HG03378 (cell line): Measurements from ENCODE around the gene CR1.
A peak's percentile ranks its signal among the peaks of the same experiment; 100 is the strongest.
"Not testable (repeated sequence)": the region's sequence is repeated elsewhere in the genome, so short reads cannot be mapped to it uniquely, and the experiment has no call there.

ENCODE experiments used
- ATAC-seq: cut with Tn5 transposase; IDR thresholded peaks from one replicate; pipeline ENCODE4 v1.9.1; 2021; ENCODE audit warnings: mild to moderate bottlenecking, moderate library complexity; ENCODE audit not compliant: unreplicated experiment

The CR1 gene

DNA sequence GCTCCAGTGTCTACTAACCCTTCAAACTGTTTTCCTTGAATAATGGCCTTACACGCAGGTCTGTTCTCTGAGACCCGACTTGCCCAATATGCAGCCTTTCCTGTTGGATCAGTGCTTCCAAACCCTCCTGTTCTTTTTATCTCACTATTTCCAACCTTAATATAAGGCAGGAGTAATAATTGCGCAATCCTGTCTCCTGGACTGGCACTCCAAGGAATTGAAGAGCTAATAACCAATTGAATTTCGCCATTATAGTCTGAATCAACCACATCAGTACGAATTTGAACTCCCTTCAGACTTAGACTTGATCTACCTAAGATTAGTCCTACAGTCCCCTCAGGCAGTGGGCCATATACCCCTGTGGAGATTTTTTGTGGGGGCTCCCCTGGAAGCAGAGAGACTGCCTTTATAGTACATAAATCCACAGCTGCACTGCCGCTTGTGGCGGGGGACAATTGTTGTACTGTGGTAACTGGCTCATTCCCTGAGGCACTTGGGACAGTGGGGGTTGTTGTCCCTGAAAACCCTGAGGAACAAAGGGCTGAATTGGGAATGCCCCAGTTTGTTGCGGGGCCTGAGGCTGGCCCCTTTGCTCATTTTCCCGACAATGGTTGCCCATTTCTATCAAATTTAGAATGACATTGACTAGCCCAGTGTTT lies 142.7 kb downstream of the CR1 start:
- ATAC-seq: not testable (repeated sequence)

DNA sequence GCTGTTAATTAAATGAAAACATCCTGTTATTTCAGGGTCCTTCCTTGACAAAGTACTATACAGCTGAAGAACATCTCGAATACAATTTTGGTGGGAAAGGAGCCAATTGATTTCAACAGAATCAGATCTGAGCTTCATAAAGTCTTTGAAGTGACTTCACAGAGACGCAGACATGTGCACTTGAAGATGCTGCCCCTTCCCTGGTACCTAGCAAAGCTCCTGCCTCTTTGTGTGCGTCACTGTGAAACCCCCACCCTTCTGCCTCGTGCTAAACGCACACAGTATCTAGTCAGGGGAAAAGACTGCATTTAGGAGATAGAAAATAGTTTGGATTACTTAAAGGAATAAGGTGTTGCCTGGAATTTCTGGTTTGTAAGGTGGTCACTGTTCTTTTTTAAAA lies 143.4 kb downstream of the CR1 start:
- ATAC-seq: not testable (repeated sequence)

DNA sequence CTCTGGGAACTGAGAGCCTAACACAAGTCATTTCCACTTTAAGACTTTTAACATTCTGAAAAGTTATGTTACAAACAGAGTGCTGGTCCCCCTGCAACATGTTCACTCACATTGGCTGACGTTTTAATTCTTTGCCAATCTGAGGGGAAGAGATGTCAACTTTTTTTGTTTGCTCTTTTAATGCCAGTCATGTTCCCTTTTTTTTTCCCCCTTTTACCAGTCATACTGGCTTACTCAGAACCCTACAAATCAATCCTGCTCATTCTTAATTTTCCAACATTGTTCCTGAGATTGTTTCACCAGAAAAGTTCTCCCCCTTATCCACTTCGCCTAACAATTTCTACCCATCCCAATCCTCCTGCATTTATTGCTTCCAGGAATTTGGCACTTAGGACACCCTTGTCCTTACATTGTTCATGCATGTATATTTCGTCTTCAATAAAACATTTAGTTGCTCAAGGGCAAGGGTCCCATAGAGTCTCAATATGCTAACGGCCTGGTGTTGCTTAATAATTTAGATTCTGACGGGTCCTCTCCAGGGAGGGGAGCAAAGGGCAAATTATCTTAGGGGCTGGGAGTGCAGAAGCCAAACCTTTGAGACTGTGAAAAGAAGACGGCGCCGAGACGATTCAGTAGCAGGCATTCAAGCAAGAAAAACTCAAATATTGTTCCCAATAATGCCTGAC lies 148.4 kb downstream of the CR1 start:
- ATAC-seq: no peak

DNA sequence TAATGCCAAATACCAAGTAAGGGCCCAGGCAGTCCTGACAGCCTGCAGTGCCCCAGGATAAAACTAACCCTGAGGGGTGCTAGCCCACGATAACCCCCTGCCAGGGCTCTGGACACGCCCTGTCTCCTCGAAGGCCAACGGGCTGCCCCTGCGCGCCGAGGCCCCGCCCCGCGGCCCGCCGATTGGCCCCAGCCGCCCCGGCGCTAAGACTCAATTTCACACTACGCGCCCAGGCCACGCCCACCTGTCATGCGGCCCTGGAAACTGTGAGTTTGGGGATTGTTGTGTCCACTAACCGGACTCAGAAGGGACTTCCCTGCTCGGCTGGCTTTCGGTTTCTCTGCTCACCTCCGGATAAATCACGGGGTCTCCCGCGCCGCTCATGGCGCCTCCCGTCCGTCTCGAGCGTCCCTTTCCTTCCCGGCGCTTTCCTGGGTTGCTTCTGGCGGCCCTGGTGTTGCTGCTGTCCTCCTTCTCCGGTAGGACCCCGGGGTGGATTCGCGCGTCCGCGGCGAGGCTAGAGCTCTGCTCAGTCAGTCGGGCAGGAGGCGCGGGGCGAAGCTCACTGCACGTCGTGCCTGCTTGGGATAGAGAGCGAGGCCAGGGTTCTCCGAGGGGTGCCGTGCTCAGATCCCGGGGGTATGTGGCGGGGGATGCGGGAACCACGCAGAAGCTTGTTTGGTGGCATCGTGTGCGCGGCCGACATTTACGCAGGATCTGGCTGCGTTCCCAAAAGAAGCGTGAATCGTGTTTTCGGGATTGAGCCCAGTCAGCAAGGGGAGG lies 149.1 kb downstream of the CR1 start, which contains the start of gene CR1L:
Gene CR1L, plus strand, starts transcription at position 282 of the 783 bp plus-strand sequence. Its CDS starts 101 bp downstream, at position 383.
- ATAC-seq: peak; percentile 70

DNA sequence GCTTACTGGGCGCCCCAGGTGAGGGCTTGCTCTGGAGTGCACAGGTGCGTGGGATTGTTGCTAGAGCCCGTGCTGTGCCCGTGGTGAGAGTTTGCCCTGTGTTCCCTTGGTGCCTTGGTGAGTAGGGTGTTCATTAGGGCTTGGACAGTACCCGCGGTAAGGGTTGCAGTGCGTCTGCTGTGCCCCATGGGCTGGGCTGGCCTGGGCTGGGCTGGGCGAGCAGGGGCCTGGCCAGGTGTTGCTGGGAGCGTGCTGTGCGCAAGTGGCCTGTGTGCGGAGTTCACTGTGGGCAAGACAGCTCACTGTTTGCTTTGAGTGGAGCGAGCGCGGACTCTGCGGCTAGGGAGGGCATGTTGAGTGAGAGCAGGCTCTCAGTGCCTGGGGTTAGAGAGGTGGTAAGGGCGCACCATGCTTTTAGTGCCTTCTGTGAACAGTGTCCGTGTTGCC lies 149.7 kb downstream of the CR1 start:
- ATAC-seq: no peak

DNA sequence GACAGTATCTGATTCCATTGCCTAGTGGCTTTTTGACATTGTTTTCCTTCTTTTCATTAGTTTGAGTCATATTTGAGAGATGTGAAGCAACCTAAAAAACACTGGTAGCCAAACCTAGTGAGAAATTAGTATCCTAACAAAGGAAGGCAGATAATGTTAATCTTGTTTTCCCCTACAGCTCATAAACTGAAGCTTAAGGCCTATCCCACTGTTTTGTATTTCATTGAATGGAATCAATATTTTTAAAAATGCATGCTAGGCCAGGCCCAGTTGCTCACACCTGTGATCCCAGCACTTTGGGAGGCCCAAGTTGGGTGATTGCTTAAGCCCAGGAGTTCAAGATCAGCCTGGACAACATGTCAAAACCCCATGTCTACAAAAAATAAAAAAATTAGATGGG lies 150.2 kb downstream of the CR1 start:
- no peak for ATAC-seq

DNA sequence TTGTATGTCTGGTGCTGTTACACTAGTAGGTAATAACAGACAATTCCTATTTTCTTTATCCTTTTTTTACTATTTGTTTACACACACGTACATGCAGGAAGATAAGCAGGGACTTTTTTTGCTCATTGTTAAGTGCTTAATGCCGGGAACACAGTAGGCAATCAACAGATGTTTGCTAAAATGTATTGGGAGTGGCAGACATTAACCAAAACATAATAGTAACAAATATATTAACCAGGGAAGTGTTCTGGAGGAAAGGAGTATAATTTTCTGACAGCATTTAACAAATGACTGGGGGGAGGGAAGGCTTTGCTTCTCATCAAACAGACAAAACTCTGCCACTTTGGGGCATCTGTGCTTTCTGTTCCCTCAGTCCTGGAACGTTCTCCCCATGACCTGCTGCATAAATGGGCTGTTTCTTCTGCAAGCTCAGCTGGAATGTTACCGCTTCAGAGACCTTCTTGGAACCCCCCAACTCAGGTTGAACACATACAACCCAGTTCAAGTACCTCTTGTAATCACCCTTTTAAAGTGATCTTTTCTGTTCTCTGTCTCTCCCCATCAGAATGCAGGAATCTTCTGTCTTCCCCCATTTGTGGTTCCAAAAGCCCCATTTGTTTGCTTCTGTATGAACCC lies 151.1 kb downstream of the CR1 start:
- ATAC-seq: no peak

DNA sequence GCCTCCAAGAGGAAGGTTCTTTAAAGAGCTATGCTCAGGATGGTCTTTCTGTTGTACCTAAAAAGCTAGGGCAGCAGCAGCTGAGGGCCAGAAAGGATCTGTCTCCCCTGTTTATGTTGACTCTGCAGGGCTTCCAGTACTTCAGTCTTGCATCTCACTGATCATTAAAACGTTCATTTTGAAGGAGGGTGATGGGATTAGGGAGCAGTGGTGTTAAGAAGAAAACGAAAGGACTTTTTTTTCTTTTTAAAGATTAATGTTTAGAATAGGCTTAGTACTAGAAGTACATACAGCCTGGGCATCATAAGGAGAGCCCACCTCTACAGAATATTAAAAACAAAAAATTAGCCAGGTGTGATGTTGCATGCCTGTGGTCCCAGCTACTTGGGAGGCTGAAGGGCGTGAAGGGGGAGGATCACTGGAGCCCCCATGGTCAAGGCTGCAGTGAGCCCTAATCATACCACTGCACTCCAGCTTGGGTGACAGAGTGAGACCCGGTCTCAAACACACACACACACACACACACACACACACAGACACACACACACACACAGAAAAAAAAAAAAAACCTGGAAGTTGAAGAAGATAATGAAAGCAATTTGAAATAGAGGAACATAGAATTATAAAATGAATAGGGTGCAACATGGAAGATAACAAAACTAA lies 151.8 kb downstream of the CR1 start:
- ATAC-seq: no peak

DNA sequence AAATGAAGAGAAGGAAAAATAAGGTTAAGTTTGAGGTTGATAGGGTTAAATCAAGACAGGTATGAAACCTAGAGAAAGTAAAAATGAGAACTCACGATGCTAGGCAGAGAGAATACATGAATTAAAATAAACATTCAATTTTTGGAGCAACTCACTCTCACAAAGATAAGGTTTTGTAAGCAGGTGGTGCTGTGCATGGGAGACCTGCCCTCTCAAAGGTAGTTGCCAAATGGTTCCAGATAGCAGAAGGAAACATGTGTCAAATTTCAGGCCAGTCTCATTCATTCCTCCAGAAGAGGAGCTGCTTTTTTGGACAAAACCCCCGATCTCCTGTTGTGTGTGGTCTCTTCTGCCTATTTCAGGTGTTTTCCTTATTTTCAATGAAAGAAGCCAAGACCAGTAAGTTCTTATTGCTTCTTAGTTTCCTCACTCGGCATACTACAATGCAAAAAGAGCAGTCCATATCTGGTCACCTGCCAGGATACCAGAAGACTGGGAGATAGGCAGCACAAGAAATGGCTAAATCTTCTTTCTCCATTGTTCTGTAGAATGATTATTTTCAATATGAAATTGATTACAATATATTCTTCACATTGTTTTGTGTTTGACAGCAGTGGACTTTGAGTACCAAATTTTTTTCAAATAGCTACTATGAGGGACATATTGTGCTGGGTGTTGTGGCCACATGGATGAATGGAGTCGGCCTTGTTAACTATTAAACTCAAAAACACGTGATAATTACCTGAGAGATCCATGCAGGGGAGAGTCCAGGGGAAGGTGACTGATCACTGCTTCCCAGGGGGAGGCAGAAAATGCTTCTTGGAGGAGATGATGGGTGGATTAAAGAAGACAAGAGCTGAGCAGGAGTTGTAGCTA lies 152.6 kb downstream of the CR1 start:
- ATAC-seq: no peak

DNA sequence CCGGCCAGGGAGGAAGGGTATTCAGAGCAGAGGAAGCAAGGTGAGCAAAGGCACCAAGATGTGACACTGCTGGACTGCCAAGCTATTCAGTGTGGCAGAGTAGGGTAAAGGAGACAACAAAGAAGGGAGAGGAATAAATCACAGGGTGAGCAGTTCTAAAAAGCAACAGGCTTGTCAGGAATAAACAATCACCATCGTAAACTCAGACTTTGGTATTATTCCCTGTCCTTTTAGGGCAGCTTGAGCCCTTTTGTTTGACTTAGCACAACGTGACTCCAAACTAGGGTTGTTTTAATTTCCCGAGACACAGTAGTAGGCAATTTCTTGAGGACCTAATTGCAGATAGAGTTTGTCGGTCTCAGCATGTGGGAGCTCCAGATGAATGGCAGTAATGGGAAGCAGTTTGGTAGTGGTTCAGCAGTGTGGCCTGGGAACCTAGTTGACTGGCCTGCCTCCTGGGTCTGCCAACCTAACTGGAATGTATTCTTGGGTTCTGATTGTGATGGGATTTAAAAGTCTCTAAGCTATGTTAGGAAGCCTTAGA lies 153.3 kb downstream of the CR1 start:
- ATAC-seq: no peak

DNA sequence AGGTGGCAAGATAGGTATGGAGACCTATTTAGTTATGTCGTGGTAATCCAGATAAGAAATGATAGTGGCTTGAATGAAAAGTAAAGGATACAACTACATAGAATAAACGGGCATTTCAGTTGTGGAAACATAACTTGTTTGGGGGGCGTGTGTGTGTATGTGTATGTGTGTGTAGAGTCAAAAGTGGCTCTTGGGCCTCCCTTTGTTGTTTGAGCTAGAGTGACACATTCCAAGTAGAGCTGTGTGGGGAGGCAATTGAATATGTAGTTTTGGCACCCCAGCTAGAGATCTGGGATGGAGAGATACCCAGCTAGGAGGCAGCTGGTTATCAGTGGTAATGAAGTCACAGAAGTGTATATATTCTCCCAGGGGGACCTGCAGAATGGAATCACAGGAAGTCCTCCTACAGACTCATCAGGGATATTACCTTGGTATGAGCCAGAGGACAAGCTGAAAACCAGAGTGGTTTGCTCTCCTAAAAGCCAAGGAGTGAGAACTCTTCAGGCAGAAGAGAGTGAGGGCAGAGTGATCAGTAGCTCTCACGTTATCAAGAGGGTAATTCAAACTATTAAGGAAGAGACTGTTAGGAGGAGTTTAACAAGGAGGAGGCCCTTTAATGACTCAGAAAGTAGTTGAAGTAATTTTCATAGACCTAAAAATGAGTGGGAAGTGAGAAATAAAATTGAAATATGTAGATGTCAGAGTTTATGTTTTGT lies 154.1 kb downstream of the CR1 start:
- no peak for ATAC-seq

DNA sequence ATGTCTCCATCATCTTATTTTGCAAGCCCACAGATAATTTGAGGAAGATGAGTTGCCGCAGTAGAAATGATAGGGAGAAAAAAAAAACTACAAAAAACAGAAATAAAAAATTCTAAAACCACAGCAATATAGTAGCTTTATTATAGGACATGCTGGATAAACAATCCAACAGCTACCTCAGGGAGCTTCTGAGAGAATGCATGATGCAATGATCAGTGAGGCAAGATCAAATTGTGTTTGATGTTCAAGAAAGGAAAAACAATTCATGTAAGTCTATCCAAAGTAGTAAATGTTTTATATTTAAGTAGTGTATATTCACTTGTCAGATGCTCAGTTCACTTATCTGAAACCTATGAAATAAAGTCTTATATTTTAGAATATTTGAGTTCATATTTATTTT lies 155.6 kb downstream of the CR1 start:
- ATAC-seq: no peak

DNA sequence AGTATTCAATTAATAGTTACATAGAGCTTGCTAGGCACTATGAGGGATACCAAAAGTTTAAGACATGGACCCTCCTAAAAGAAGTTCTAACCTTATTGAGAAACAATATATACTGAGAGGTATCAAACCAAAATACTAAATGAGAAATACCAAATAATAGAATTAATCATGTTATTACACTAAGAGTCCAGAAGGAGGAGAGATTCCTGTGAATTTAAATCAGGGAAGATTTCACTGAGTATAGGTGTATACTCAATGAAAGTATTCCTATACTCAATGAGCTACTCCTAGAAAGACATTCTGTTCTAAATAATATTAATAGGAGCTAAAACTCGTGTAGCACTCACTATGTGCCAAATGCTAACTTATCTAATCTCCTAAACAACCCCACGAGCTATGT lies 158.4 kb downstream of the CR1 start:
- ATAC-seq: no peak

DNA sequence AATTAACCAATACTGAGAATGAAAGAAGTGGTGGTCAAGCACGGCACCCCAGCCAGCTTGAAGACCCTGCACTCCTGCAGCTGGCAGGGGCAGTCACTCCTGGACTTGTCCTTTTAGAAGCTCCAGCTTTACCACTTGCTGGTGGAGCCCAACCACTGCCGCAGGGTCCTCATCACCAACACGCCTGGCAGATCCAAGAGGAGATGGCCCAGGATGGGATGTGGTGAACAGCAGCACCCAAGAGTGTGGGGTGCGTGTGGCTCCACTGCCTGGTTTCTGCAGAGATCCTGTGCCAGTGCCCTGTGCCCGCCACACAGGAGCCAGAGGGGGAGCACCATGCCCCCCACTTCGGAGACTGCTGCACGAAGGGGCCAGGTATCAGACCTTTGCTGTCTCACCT lies 162.5 kb downstream of the CR1 start:
- ATAC-seq: no peak

DNA sequence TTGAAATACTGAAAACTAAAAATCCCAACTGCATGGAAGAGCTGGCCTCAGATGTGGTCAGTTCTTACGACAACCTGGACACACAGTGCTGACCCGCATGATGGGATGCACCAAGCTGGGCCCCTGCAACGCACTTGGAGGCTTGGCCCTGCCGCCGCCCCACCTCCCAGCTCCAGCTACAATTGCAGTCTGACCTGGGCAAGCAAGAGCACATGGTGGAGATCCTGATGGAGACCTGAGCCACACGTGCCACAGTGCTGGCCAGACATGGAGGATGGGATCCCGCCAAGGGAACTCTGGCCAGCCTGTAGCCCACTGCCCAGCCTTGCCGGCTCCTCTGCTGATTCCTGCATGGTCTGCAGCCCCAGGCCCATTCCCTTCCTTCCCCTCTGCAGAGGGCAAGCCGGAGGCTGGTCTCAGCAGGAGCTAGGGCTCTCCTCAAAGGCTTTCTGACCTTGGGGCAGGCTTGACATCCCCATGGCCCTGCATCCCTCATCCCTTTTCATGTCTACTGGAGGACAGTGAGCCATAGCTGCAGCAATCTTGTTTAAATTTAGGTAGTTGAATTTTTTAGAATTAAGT lies 163.0 kb downstream of the CR1 start:
- ATAC-seq: no peak

DNA sequence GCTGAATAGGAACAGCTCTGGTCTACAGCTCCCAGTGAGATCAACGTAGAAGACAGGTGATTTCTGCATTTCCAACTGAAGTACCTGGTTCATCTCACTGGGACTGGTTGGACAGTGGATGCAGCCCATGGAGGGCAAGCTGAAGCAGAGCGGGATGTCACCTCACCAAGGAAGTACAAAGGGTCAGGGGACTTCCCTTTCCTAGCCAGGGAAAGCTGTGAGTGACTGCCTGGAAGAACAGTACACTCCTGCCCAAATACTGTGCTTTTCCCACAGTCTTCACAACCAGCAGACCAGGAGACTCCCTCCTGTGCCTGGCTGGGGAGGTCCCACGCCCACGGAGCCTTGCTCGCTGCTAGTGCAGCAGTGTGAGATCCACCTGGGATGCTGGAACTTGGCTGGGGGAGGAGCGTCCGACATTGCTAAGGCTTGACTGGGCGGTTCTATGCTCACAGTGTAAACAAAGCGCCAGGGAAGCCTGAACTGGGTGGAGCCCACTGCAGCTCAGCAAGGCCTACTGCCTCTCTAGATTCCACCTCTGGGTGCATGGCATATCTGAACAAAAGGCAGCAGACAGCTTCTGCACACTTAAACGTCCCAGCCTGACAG lies 163.7 kb downstream of the CR1 start:
- ATAC-seq: no peak

DNA sequence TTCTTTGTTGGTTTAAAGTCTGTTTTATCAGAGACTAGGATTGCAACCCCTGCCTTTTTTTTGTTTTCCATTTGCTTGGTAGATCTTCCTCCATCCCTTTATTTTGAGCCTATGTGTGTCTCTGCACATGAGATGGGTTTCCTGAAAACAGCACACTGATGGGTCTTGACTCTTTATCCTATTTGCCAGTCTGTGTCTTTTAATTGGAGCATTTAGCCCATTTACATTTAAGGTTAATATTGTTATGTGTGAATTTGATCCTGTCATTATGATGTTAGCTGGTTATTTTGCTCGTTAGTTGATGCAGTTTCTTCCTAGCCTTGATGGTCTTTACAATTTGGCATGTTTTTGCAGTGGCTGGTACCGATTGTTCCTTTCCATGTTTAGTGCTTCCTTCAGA lies 165.5 kb downstream of the CR1 start:
- not testable (repeated sequence) for ATAC-seq

DNA sequence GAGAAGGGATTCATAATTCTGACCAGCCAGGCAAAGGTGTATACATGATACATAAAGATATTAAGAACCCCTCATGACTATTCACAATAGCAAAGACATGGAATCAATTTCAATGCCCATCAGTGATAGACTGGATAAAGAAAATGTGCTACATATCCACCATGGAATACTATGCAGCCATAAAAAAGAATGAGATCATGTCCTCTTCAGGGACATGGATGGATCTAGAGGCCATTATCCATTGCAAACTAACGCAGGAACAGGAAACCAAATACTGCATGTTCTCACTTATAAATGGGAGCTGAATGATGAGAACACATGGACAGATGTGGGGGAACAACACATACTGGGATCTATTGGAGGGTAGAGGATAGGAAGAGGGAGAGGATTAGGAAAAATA lies 170.4 kb downstream of the CR1 start:
- no peak for ATAC-seq
